GM12878 (cell line): ENCODE measurements around the gene SERPINA9. TPM values are rescaled to one million over a fixed set of nuclear protein-coding genes. Genes with fewer than 3 reads are reported as not detected.

Experiments
- ATAC-seq: fragments of 200-7000 bp; cut with Tn5 transposase; 3 replicates; pipeline ENCODE4 v1.9.1; 2020; ENCODE audit warnings: mild to moderate bottlenecking, moderate library complexity
- BruUV-seq: library from RNA; stranded (reverse); fragments of 400-500 nt; replicated peaks from 2 replicates; lab custom pipeline; 2021; lab: Mats Ljungman, UMichigan
- CTCF ChIA-PET: fragments of 300-600 bp; sonication (Branson Sonifier 250); formaldehyde crosslinking; extraction: SDS; loops from one replicate; lab custom pipeline; 2021; ENCODE audit warnings: inconsistent platforms; lab: Yijun Ruan, JAX
- POLR2A ChIA-PET: fragments of 350-600 bp; formaldehyde crosslinking; extraction: SDS; loops from one replicate; lab custom pipeline; 2021; ENCODE audit warnings: inconsistent platforms; lab: Charles Lee
- RAD21 ChIA-PET: fragments of 300-600 bp; sonication (Branson Sonifier 250); formaldehyde crosslinking; loops from one replicate; lab custom pipeline; 2023; ENCODE audit warnings: antibody characterized with exemption; ENCODE audit not compliant: unreplicated experiment; lab: Charles Lee
- SMC1A ChIA-PET: fragments of 300-600 bp; sonication (Branson Sonifier 250); formaldehyde crosslinking; loops from one replicate; lab custom pipeline; 2023; ENCODE audit not compliant: unreplicated experiment, uncharacterized antibody; lab: Charles Lee
- DNase-seq: peaks from one replicate; pipeline ENCODE4 v3.0.0-alpha.2; 2011; ENCODE audit warnings: low read depth, low spot score
- FAIRE-seq: peaks from 3 replicates; lab custom pipeline; 2011; peaks lifted over from hg19 to GRCh38; lab: Jason Lieb, UNC
- H2AFZ ChIP-seq: 2 replicates; pipeline ENCODE4 v1.6.0; 2011; ENCODE audit warnings: low read depth, low read length, control low read depth; ENCODE audit not compliant: control insufficient read depth
- H3K27ac ChIP-seq: 2 replicates; pipeline ENCODE4 v1.5.1; 2011; ENCODE audit warnings: control low read depth; ENCODE audit not compliant: control insufficient read depth, insufficient read depth
- H3K27me3 ChIP-seq, 2 experiments: replicated peaks in 1 of 2; 2 replicates each; pipeline versions ENCODE4 v1.6.0 to v1.6.1; 2011; ENCODE audit warnings: low read length in 1 of 2; ENCODE audit not compliant: control insufficient read depth in 2 of 2, insufficient read depth in 2 of 2
- H3K36me3 ChIP-seq, 2 experiments: 2 replicates each; pipeline ENCODE4 v1.5.1; 2011; ENCODE audit warnings: low read length in 1 of 2; ENCODE audit not compliant: control insufficient read depth in 2 of 2, insufficient read depth in 2 of 2
- H3K4me1 ChIP-seq: 2 replicates; pipeline ENCODE4 v1.6.1; 2011; ENCODE audit warnings: mild to moderate bottlenecking, low read length, moderate library complexity, mixed read lengths; ENCODE audit not compliant: control insufficient read depth, insufficient read depth
- H3K4me2 ChIP-seq: 2 replicates; pipeline ENCODE4 v1.6.0; 2011; ENCODE audit warnings: control low read depth; ENCODE audit not compliant: control insufficient read depth, insufficient read depth
- H3K4me3 ChIP-seq: fragments of 200-600 bp; sonication (generic); 2 replicates; pipeline ENCODE4 v1.5.1; 2016
- H3K79me2 ChIP-seq: 2 replicates; pipeline ENCODE4 v1.6.0; 2011; ENCODE audit warnings: low read length; ENCODE audit not compliant: control insufficient read depth, insufficient read depth
- H3K9ac ChIP-seq: 2 replicates; pipeline ENCODE4 v1.8.0; 2011; ENCODE audit warnings: low read length, control low read depth, mixed read lengths; ENCODE audit not compliant: control insufficient read depth, insufficient read depth
- H3K9me3 ChIP-seq: replicated peaks from 3 replicates; pipeline ENCODE4 v1.5.1; 2011; ENCODE audit warnings: mild to moderate bottlenecking, low read length; ENCODE audit not compliant: control insufficient read depth, insufficient read depth
- H4K20me1 ChIP-seq: 2 replicates; pipeline ENCODE4 v1.6.0; 2011; ENCODE audit not compliant: control insufficient read depth, insufficient read depth
- IKZF1 ChIP-seq: fragments of 450-650 bp; conservative IDR thresholded peaks from 2 replicates; pipeline ENCODE4 v1.6.1; 2017; ENCODE audit warnings: antibody characterized with exemption, mild to moderate bottlenecking
- KDM1A ChIP-seq: fragments of 200-600 bp; sonication (generic); IDR thresholded peaks from 2 replicates; pipeline ENCODE4 v1.6.1; 2016; ENCODE audit warnings: borderline replicate concordance
- KLF5 ChIP-seq: fragments of 450-650 bp; IDR thresholded peaks from 2 replicates; pipeline ENCODE4 v1.6.1; 2014; ENCODE audit warnings: mild to moderate bottlenecking; ENCODE audit not compliant: partially characterized antibody
- NBN ChIP-seq: fragments of 450-650 bp; IDR thresholded peaks from 2 replicates; pipeline ENCODE4 v1.6.1; 2016
- NR2F1 ChIP-seq: fragments of 450-650 bp; conservative IDR thresholded peaks from 2 replicates; pipeline ENCODE4 v1.6.1; 2017; ENCODE audit warnings: mild to moderate bottlenecking
- RUNX3 ChIP-seq: IDR thresholded peaks from 2 replicates; pipeline ENCODE4 v1.6.1; 2012; ENCODE audit warnings: low read length, inconsistent platforms
- SREBF2 ChIP-seq: IDR thresholded peaks from 2 replicates; pipeline ENCODE4 v1.6.1; 2012; ENCODE audit warnings: mild to moderate bottlenecking, low read length
- TCF3 ChIP-seq: IDR thresholded peaks from 2 replicates; pipeline ENCODE4 v1.6.1; 2012; ENCODE audit warnings: low read depth, mild to moderate bottlenecking, low read length, borderline replicate concordance; ENCODE audit not compliant: insufficient read depth
- TCF7 ChIP-seq: IDR thresholded peaks from 2 replicates; pipeline ENCODE4 v1.6.1; 2014; ENCODE audit warnings: antibody characterized with exemption, borderline replicate concordance
- WGBS: methylation state at CpG from one replicate; pipeline ENCODE4 v1.1.6; 2016; ENCODE audit warnings: low lambda C conversion rate; ENCODE audit not compliant: insufficient replicate concordance, insufficient coverage; ENCODE audit errors: missing lambda C conversion rate; 5-methylcytosine and 5-hydroxymethylcytosine counted together
- in situ Hi-C: fragments of 300-500 bp; cut with MboI; formaldehyde crosslinking; loops from 9 replicates; pipeline ENCODE4 v1.14.3; 2018; ENCODE audit warnings: mixed read lengths
- intact Hi-C: fragments of 100-400 bp; cut with micrococcal nuclease; formaldehyde crosslinking; loops from one replicate; pipeline ENCODE4 v1.14.2; 2022; ENCODE audit not compliant: unreplicated experiment
- polyA plus RNA-seq, 11 experiments: library from polyadenylated mRNA; depleted of rRNA in 4 of 11; unstranded in 6 of 11; stranded (reverse) in 5 of 11; fragments of >200 nt; fragmentation: Nextera tagmentation in 4 of 11; fragmentation: Illumina TruSeq in 1 of 11; extraction: Ambion mirVana in 4 of 11; extraction: Trizol in 1 of 11; gene quantifications; 1 replicate in 1 of 11; 2 replicates in 10 of 11; pipeline versions ENCODE4 v1.2.1 to v1.2.3, GENCODE V29; 2011 to 2016; ENCODE audit warnings: inconsistent platforms in 2 of 11, missing spikeins in 2 of 11, low read depth in 1 of 11
- total RNA-seq, 4 experiments: library from RNA; depleted of rRNA in 3 of 4; stranded (reverse); fragments of >200 nt in 3 of 4; fragmentation: Illumina TruSeq in 1 of 4; extraction: Trizol in 1 of 4; gene quantifications; 2 replicates each; pipeline versions ENCODE4 v1.2.1 to v1.2.3, GENCODE V29; 2013 to 2021

The SERPINA9 gene
- total and polyA plus RNA-seq, 10 of the 15 experiments (the other 5 are each of a cell fraction or from before 2014, with no cell fraction given): 0.05 TPM; not detected in 9

DNA sequence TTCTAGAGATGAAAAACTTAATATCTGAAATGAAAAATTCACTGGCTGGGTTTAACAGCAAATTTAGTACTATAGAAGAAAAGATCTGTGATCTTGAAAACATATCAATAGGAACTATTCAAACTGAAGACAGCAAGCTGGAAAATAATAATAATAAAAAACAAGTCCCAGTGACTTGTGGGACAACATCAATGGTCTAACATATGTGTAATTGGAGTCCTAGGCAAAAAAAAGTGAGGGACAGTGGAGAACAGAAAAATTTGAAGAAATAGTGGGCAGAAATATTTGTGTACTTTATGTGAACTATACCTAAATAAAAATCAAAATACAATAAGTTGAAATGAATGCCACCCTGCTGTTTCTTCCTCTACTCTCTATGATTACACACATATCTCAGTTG lies 2.4 kb upstream of the SERPINA9 start:
- Histone ChIP-seq H3K4me1 (0 out of 2 replicates have a peak, but pooled peaks cover 3% of the 10 kb centered on the region), H2AFZ (no peak overlapping the region), H3K9me3 (no peaks in the 10 kb centered on the region; the same call in 2 of the 3 replicates), H4K20me1 (no peaks in the 10 kb centered on the region), H3K36me3 (no peaks in the 10 kb centered on the region), H3K4me3 (no peak overlapping the region), H3K4me2 (no peak overlapping the region), H3K27ac (no peak overlapping the region), H3K27me3 (peaks cover 1 to 3% of the 10 kb centered on the region in 2 experiments; a peak in 1 of 4 replicates), H3K9ac (no peak overlapping the region), H3K79me2 (no peaks in the 10 kb centered on the region)
- DNase-seq: no peak
- FAIRE-seq: no peak
- BruUV-seq: no TSS peak
- ChIA-PET POLR2A (no interaction called here), CTCF (no interaction called here), RAD21 (no interaction called here), SMC1A (no interaction called here)
- no peak for TF ChIP-seq NBN
- intact Hi-C loops (no loop called here), in situ Hi-C loops (no loop called here)
- ATAC-seq: no peak

GRCh38 chr14:94474581-94475031 lies 1.4 kb downstream of the SERPINA9 start:
- no peak overlapping the region for H2AFZ ChIP-seq
- H3K36me3 ChIP-seq: no peaks in the 10 kb centered on the region
- SMC1A ChIA-PET: interaction anchor here (0.6 kb wide), 1 partner anchor 43 kb away, joined by 4 read pairs; no protein-coding TSS in a partner anchor
- RAD21 ChIA-PET: no interaction called here
- H3K4me2 ChIP-seq: no peak overlapping the region
- POLR2A ChIA-PET: no interaction called here
- no peaks in the 10 kb centered on the region for H3K79me2 ChIP-seq
- no peak overlapping the region for H3K9ac ChIP-seq
- no peaks in the 10 kb centered on the region; the same call in 2 of the 3 replicates for H3K9me3 ChIP-seq
- H3K27ac ChIP-seq: no peak overlapping the region
- ATAC-seq (no peak), DNase-seq (no peak), FAIRE-seq (no peak)
- BruUV-seq: no TSS peak
- no peaks in the 10 kb centered on the region for H3K4me1 ChIP-seq
- no peaks in the 10 kb centered on the region for H4K20me1 ChIP-seq
- WGBS: 65% methylated on average over 3 of the region's 7 CpGs
- CTCF ChIA-PET: interaction anchor here (1.5 to 5.0 kb wide), 2 partner anchors 8 to 12 kb away, joined by 4 to 40 read pairs; no protein-coding TSS in a partner anchor
- TF ChIP-seq KLF5 (no peak), NR2F1 (no peak), KDM1A (no peak), RUNX3 (no peak), SREBF2 (no peak), IKZF1 (no peak), TCF7 (no peak), TCF3 (no peak)
- peaks cover 1 to 3% of the 10 kb centered on the region in 2 experiments; a peak in 1 of 4 replicates for H3K27me3 ChIP-seq
- intact Hi-C loops (no loop called here), in situ Hi-C loops (no loop called here)
- no peak overlapping the region for H3K4me3 ChIP-seq
